NB4 (cell line): Measurements from ENCODE around the gene KRT79.

Source experiments
- MYC ChIP-seq: IDR thresholded peaks from 2 replicates; pipeline ENCODE4 v1.6.1; 2011; ENCODE audit warnings: low read depth, low read length
- POLR2A ChIP-seq: IDR thresholded peaks from 2 replicates; pipeline ENCODE4 v1.6.1; 2011; ENCODE audit warnings: mild to moderate bottlenecking; ENCODE audit not compliant: insufficient read length; ENCODE audit errors: extremely low read depth
- TF ChIP-seq, protein P1 (sequence below): IDR thresholded peaks from 2 replicates; pipeline ENCODE4 v1.6.1; 2011; ENCODE audit warnings: low read depth, low read length
- TF ChIP-seq, protein P2 (sequence below): IDR thresholded peaks from one replicate; pipeline ENCODE4 v1.5.1; 2012; ENCODE audit warnings: low read depth, low read length

DNA sequence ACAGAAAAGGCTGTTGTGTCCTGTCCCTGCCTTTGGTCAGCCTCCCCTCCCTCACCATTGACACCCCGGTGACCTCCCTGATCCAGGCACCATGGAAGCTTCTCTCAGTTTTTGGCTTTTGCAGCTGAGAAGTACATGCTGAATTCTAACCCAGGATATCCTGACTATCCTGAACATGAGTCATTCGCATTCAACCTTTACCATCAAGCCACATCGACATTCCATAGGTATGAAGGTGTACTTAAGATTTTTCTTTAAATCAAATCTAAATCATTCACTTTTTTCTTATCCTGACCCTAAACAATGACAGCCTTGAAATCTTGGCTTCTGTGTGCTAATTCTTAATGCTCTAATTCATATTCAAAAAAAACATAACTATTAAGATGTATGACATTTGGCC lies 23.4 kb upstream of the KRT79 start:
- TF ChIP-seq MYC (no peak), POLR2A (no peak)
- TF ChIP-seq, protein P1, sequence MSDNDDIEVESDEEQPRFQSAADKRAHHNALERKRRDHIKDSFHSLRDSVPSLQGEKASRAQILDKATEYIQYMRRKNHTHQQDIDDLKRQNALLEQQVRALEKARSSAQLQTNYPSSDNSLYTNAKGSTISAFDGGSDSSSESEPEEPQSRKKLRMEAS, result no peak
- TF ChIP-seq, protein P2, sequence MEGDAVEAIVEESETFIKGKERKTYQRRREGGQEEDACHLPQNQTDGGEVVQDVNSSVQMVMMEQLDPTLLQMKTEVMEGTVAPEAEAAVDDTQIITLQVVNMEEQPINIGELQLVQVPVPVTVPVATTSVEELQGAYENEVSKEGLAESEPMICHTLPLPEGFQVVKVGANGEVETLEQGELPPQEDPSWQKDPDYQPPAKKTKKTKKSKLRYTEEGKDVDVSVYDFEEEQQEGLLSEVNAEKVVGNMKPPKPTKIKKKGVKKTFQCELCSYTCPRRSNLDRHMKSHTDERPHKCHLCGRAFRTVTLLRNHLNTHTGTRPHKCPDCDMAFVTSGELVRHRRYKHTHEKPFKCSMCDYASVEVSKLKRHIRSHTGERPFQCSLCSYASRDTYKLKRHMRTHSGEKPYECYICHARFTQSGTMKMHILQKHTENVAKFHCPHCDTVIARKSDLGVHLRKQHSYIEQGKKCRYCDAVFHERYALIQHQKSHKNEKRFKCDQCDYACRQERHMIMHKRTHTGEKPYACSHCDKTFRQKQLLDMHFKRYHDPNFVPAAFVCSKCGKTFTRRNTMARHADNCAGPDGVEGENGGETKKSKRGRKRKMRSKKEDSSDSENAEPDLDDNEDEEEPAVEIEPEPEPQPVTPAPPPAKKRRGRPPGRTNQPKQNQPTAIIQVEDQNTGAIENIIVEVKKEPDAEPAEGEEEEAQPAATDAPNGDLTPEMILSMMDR, result no peak
